HG02759 (cell line): ENCODE measurements around the gene CFAP70.
"Not testable (repeated sequence)": the region's sequence is repeated elsewhere in the genome, so short reads cannot be mapped to it uniquely, and the experiment has no call there.

ENCODE experiments used
- ATAC-seq: cut with Tn5 transposase; IDR thresholded peaks from one replicate; pipeline ENCODE4 v1.9.1; 2021; ENCODE audit warnings: mild to moderate bottlenecking, moderate library complexity; ENCODE audit not compliant: unreplicated experiment

CFAP70 gene

GRCh38 chr10:73258612-73259011 is 100.1 kb downstream of the CFAP70 start:
- ATAC-seq, result not testable (repeated sequence)

GRCh38 chr10:73253225-73253555 is 105.5 kb downstream of the CFAP70 start:
- ATAC-seq, result no peak

GRCh38 chr10:73252445-73253224 is 106.0 kb downstream of the CFAP70 start, which contains the start of gene MRPS16:
Gene MRPS16, minus strand, starts transcription at chr10:73252644. Its CDS starts 162 bp downstream, at chr10:73252482.
- peak; percentile 86 for ATAC-seq

GRCh38 chr10:73251683-73252444 is 106.8 kb downstream of the CFAP70 start:
- no peak for ATAC-seq

DNA sequence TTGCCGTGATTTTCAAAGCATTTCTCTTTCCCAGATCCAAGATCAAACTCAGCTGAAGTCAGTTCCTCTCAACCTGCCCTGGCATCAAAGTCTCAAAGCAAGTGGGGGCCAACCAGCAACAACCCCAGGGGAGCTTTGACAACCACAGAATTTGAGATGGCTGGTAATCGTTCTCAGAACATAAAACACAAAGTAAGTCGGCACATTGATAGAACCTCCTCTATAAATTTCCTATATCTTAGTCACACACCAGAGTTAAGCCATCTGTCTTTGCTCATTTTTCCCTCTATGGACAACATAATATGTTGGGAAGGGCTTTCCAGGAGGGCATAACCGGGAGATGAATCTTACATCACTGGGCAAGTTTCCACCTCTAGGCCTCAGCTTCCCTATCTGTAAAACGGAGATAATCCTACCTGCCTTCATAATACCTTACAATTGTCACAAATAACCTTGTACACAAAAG is 110.4 kb downstream of the CFAP70 start:
- ATAC-seq, result no peak

DNA sequence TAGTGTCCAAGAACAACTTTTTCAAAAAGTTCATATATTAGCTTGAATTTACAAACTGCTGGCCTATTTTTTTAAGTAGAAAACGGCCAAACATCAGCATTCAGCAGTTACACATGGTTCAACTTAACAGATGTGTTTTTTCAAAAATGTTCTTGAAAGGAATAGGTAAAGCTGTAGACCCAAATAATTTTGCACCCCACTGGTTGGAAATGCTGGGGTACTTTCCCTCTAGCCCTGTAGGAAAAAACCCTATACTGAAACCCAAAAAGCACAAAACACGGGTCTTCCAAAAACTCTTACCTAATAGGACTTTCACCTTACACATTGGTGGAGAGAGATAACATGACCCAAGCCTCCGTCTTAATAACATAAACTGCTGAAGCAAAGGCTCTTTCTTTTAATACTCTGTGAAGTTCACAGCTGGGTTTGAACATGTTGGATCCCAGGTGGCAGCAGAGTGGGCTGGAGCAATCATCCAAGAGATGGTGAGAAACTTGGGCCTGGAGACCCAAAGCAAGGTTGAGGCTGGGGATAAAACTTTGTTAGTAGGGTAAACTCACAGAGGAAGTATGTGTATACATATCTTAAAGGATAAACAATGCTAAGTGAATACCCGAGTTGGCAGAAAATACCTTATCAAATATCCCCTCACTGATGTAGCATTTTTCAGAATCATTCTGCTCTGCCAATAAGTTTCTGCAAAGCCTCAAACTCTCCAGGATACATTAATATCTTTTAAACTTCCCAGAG is 111.0 kb downstream of the CFAP70 start:
- ATAC-seq, result no peak

DNA sequence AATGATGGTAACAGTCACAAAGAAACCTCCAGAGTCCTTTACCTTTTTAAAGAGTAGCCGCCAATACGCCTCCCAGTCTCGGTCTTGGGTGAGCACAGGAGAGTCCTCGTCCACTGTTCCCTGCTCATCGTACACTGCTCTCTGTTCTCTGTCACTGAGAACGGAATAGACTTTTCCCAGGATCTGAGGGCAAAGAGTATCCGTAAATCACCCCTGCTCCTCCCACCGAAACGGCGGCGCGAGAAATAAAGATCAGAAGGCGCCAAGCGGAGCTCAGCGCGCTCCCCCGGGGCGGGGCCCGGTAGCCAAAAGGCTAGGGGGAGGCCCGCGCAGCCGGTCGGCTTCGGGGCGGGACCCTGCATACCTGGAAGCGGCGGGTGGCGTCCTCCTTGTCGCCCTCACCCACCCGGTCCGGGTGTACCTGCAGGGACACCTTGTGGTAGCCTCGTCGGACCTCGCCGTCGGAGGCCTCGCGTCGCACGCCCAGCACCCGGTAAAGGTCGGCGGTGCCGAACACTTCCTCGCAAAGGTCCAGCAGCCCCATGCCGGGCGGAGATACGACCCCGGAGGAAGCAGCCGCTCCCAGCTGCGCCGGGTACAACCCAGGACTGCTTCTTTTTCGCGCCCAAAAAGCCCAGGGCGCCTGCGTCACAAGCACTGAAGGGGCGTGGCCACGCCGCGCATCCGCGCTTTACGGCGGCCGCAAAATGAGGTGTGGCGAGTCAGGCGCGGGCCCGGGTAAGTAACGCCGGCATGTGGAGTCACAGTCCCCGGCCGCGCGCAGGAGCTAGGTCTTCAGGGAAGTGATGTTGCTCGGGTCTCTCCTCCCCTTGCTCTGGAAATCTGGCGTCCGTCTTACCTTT is 111.8 kb downstream of the CFAP70 start, which contains the start of gene DNAJC9:
TSS of gene DNAJC9 (minus strand) at position 610 of the 863 bp plus-strand sequence. CDS start at position 544, 66 bp downstream.
- ATAC-seq, result peak; percentile 87

- no peak for ATAC-seq
Measured at GRCh38 chr10:73246322-73246645, 112.4 kb downstream of the CFAP70 start.

GRCh38 chr10:73244866-73245477 is 113.7 kb downstream of the CFAP70 start:
- no peak for ATAC-seq

GRCh38 chr10:73239908-73240307 is 118.8 kb downstream of the CFAP70 start:
- no peak for ATAC-seq

DNA sequence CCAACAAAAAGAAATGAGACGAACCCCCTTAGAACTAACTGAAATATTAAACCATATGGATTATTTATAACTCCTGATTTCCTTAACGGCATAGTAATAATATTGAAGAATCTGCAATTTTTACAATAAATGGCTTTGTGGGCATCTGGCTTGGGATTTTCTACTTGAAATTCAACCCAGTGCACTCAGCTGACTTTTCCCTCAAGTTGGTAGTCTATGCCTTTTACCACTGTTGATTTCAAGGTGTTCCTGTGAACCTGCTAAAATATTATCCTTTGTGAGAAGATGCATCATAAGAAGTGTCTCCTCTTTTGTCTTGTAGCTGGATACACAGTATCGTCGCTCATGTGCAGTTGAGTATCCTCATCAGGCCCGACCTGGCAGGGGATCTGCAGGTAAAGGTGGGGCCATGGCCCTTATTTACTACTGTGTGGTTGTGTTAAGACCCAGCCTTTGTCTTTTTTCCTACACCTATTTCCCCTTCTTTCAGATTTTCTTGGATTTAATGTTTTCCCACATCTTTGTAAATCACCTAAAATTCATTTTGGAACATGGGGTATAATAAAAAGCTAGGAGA is 119.6 kb downstream of the CFAP70 start:
- ATAC-seq, result no peak

GRCh38 chr10:73234695-73235094 is 124.0 kb downstream of the CFAP70 start:
- no peak for ATAC-seq

GRCh38 chr10:73233883-73234282 is 124.8 kb downstream of the CFAP70 start:
- no peak for ATAC-seq

DNA sequence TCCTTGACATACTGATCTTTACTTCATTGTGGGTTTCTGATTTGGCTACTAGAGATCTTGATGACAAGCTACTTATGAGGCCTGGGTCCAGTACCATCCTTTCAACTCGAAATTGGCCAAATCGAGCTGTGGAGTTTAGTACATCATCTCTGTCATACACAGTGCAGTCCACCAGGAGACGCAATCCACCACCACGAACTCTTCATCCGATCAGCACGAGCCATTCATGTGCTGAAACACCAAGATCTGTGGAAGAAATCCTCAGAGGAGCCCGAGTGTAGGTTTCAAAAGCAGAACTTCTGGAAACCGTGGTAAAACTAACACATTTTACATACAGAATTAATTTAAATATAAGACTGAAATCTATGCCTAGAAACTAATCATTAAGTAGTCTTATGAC is 125.8 kb downstream of the CFAP70 start:
- ATAC-seq, result no peak

- ATAC-seq, result no peak
Measured at GRCh38 chr10:73229567-73229966, 129.1 kb downstream of the CFAP70 start.

DNA sequence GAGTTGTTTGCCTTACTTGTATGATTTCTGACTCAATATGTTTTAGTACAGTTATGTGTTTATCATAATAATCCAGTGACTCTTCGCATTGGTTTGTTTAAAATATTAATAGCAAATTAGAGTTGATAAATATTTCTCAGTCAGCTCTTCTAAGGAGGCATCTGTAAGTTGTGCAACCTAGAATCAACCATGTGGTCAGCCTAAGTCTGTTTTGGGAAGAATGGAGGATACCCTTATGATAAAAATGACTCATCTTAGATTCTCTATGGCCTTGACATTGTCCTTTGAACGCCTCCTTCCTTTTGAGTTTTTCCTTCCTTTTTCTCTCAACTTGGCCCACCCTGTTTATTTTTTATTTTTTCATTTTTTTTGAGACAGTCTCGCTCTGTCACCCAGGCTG is 130.4 kb downstream of the CFAP70 start:
- no peak for ATAC-seq

DNA sequence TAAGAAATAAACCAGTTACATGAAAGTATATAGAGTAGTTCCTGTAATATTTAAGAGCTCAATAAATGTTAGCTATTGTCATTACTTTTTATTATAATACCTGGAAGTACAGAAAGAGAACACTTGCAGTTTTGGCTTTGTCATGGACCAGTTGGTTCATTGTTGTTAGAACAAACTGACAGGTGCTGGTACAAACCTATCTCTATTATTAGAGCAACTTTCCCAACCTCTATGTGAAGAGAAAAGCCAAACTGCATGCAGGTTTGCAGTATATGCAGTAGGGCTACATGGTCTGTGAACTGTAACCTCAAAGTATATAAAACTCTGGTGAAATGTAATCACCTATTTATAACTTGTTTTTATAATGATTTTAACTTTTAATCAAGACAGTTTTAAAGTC is 132.0 kb downstream of the CFAP70 start:
- ATAC-seq, result no peak

- no peak for ATAC-seq
Measured at GRCh38 chr10:73225518-73225917, 133.1 kb downstream of the CFAP70 start.

GRCh38 chr10:73220989-73221388 is 137.7 kb downstream of the CFAP70 start:
- no peak for ATAC-seq

DNA sequence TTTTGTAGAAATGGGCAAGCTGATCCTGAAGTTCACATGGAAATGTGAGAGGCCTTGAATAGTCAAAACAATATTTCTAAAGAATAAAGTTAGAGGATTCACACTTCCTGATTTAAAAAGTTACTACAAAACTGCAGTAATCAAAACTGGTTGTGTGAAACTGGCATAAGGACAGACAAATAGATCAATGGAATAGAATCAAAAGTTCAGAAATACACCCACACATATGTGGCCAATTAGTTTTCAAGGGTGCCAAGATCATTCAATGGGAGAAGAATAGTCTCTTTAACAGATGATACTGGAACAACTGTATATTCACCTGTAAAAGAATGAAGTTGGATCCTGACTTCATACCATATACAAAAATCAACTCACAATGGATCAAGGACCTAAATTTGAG is 139.3 kb downstream of the CFAP70 start:
- ATAC-seq, result no peak
